ENCODE measurements around the gene MYLK2.

Gene MYLK2

GRCh38 chr20:31879143-31879987, 60.2 kb downstream of the MYLK2 start:
- peak; percentile 87 for DNase-seq

GRCh38 chr20:31881945-31882344, 62.8 kb downstream of the MYLK2 start:
- no peak for DNase-seq

- DNase-seq, result no peak
These were observed 64.7 kb downstream of the MYLK2 start for GRCh38 chr20:31883829-31884228.
